Caco-2 (cell line): Measurements from ENCODE around the gene AGPAT3. TPM values are rescaled to one million over a fixed set of nuclear protein-coding genes. Genes with fewer than 3 reads are reported as not detected.

Experiments
- BruUV-seq: library from RNA; stranded (reverse); fragments of 400-500 nt; replicated peaks from 2 replicates; lab custom pipeline; 2021; lab: Mats Ljungman, UMichigan
- CTCF ChIA-PET: fragments of 300-600 bp; sonication (Branson Sonifier 250); formaldehyde crosslinking; loops from one replicate; lab custom pipeline; 2022; ENCODE audit warnings: antibody characterized with exemption; lab: Charles Lee
- POLR2A ChIA-PET: fragments of 300-600 bp; sonication (Branson Sonifier 250); formaldehyde crosslinking; loops from one replicate; lab custom pipeline; 2022; ENCODE audit warnings: antibody characterized with exemption; lab: Charles Lee
- DNase-seq, 2 experiments: peaks; one replicate each; pipeline versions ENCODE4 v3.0.0 to v3.0.0-alpha.2; 2020 to 2022
- H3K27me3 ChIP-seq: replicated peaks from 2 replicates; pipeline ENCODE4 v1.6.0; 2011; ENCODE audit warnings: low read length; ENCODE audit not compliant: control insufficient read depth, insufficient read depth
- H3K36me3 ChIP-seq: 2 replicates; pipeline ENCODE4 v1.5.1; 2011; ENCODE audit warnings: low read length; ENCODE audit not compliant: control insufficient read depth, insufficient read depth
- H3K4me1 ChIP-seq: fragments of 250-450 bp; sonication (Bioruptor Pico); 2 replicates; pipeline ENCODE4 v1.5.1; 2020; ENCODE audit warnings: mild to moderate bottlenecking
- H3K4me3 ChIP-seq: 2 replicates; pipeline ENCODE4 v1.5.1; 2011; ENCODE audit warnings: low read depth, mild to moderate bottlenecking, control low read depth, low read length
- H3K9me3 ChIP-seq: fragments of 250-450 bp; sonication (Bioruptor Pico); 2 replicates; pipeline ENCODE4 v1.5.1; 2020; ENCODE audit warnings: mild to moderate bottlenecking, moderate library complexity
- H3K27ac Mint-ChIP-seq: one replicate; pipeline ENCODE4 v1.8.0; 2022; ENCODE audit warnings: mixed read lengths; ENCODE audit not compliant: unreplicated experiment
- H3K27me3 Mint-ChIP-seq: one replicate; pipeline ENCODE4 v1.8.0; 2022; ENCODE audit warnings: mixed read lengths; ENCODE audit not compliant: insufficient read depth, unreplicated experiment
- H3K36me3 Mint-ChIP-seq: one replicate; pipeline ENCODE4 v1.8.0; 2022; ENCODE audit warnings: mild to moderate bottlenecking, mixed read lengths; ENCODE audit not compliant: insufficient read depth, unreplicated experiment
- H3K4me1 Mint-ChIP-seq: one replicate; pipeline ENCODE4 v1.8.0; 2022; ENCODE audit warnings: low read depth, mixed read lengths; ENCODE audit not compliant: unreplicated experiment
- H3K4me3 Mint-ChIP-seq: one replicate; pipeline ENCODE4 v1.8.0; 2022; ENCODE audit warnings: mild to moderate bottlenecking, moderate library complexity, mixed read lengths; ENCODE audit not compliant: unreplicated experiment
- H3K9me3 Mint-ChIP-seq: one replicate; pipeline ENCODE4 v1.8.0; 2022; ENCODE audit warnings: mixed read lengths; ENCODE audit not compliant: unreplicated experiment
- intact Hi-C: fragments of 100-400 bp; cut with micrococcal nuclease; formaldehyde crosslinking; loops from one replicate; pipeline ENCODE4 v1.10.0; 2022; ENCODE audit not compliant: unreplicated experiment
- total RNA-seq: library from RNA; stranded (reverse); gene quantifications from 2 replicates; pipeline ENCODE4 v1.2.3, GENCODE V29; 2022
- TF ChIP-seq, protein P1 (sequence below), 2 experiments: fragments of 200-600 bp in 1 of 2; IDR thresholded peaks; 1 replicate in 1 of 2; 2 replicates in 1 of 2; pipeline versions ENCODE4 v1.5.1 to v1.8.0; 2011 to 2022; ENCODE audit warnings: antibody characterized with exemption in 1 of 2, control low read depth in 1 of 2, inconsistent platforms in 1 of 2, low read depth in 1 of 2, low read length in 1 of 2, mild to moderate bottlenecking in 1 of 2, moderate library complexity in 1 of 2; ENCODE audit not compliant: insufficient read depth in 1 of 2, severe bottlenecking in 1 of 2, unreplicated experiment in 1 of 2

The AGPAT3 gene
- total RNA-seq, 1 experiment from 2014 or later, result 61.8 TPM

DNA sequence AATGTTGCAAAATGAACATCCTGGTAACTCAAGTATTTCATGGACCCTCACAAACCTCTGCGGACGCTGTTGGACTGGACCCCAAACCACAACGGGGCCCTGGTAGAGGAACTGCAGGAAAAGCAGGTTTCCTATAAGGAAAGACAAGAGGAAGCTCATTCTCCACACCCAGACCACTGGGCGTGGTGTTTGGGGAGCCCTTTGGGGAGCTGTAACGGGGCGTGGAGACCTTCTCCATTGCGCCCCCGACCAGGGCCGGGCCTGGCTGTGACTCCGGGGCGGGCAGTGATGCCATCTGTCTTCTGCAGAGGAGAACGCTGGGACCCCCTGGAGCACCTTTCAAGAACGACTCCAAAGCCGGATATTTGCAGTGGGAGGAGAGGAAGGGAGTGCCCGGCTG lies 30.0 kb upstream of the AGPAT3 start:
- Mint-ChIP-seq H3K4me3 (no peak overlapping the region), H3K4me1 (no peaks in the 10 kb centered on the region), H3K27ac (no peak overlapping the region), H3K27me3 (no peaks in the 10 kb centered on the region), H3K9me3 (no peaks in the 10 kb centered on the region), H3K36me3 (no peaks in the 10 kb centered on the region)
- ChIA-PET POLR2A (interaction anchor here (0.6 kb wide), 1 partner anchor 19 kb away, joined by 3 read pairs; no protein-coding TSS in a partner anchor), CTCF (interaction anchor here (1.3 kb wide), 1 partner anchor 140 kb away, joined by 7 read pairs; no protein-coding TSS in a partner anchor)
- intact Hi-C loops, result no loop called here
- no peak for DNase-seq
- no peaks in the 10 kb centered on the region for H3K36me3 ChIP-seq
- no peak overlapping the region for H3K4me3 ChIP-seq
- no peaks in the 10 kb centered on the region; the same call in 1 of the 2 replicates for H3K9me3 ChIP-seq
- no peaks in the 10 kb centered on the region for H3K4me1 ChIP-seq
- TF ChIP-seq, protein P1, sequence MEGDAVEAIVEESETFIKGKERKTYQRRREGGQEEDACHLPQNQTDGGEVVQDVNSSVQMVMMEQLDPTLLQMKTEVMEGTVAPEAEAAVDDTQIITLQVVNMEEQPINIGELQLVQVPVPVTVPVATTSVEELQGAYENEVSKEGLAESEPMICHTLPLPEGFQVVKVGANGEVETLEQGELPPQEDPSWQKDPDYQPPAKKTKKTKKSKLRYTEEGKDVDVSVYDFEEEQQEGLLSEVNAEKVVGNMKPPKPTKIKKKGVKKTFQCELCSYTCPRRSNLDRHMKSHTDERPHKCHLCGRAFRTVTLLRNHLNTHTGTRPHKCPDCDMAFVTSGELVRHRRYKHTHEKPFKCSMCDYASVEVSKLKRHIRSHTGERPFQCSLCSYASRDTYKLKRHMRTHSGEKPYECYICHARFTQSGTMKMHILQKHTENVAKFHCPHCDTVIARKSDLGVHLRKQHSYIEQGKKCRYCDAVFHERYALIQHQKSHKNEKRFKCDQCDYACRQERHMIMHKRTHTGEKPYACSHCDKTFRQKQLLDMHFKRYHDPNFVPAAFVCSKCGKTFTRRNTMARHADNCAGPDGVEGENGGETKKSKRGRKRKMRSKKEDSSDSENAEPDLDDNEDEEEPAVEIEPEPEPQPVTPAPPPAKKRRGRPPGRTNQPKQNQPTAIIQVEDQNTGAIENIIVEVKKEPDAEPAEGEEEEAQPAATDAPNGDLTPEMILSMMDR (IDR thresholded peaks at IDR 0.05; ENCODE audit: insufficient read depth in 1 of 2, low read depth in 1 of 2, low read length in 1 of 2, severe bottlenecking in 1 of 2, unreplicated experiment in 1 of 2), result no peak
- H3K27me3 ChIP-seq, result no peaks in the 10 kb centered on the region
- BruUV-seq, result no TSS peak

DNA sequence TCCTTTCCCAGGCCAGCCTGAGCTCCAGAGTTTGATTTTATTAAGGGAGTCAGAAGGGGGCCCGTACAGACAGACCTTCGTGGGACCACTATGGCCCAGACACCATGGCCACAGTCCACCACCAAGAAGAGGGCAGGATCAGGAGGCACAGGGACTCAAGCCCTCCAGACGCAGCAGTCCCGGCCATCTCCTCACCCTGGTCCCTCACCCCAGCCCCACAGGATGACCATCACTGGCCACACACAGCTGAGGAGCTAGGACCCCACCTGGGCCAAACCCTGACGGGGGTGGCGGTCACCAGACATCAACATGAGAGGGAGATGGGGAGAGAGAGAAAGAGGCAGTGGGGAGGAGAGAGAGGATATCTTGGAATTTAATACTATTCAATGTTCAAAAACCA lies 29.2 kb upstream of the AGPAT3 start:
- Histone ChIP-seq H3K36me3 (no peaks in the 10 kb centered on the region), H3K9me3 (no peaks in the 10 kb centered on the region; the same call in 1 of the 2 replicates), H3K4me1 (no peaks in the 10 kb centered on the region), H3K27me3 (no peaks in the 10 kb centered on the region), H3K4me3 (no peak overlapping the region)
- intact Hi-C loops, result no loop called here
- no TSS peak for BruUV-seq
- H3K27ac Mint-ChIP-seq, result no peak overlapping the region
- H3K27me3 Mint-ChIP-seq, result no peaks in the 10 kb centered on the region
- ChIA-PET POLR2A (no interaction called here), CTCF (no interaction called here)
- H3K4me1 Mint-ChIP-seq, result no peaks in the 10 kb centered on the region
- no peaks in the 10 kb centered on the region for H3K36me3 Mint-ChIP-seq
- no peaks in the 10 kb centered on the region for H3K9me3 Mint-ChIP-seq
- DNase-seq, result no peak
- TF ChIP-seq, protein P1 (IDR thresholded peaks at IDR 0.05; ENCODE audit: insufficient read depth in 1 of 2, low read depth in 1 of 2, low read length in 1 of 2, severe bottlenecking in 1 of 2, unreplicated experiment in 1 of 2), result no peak
- no peak overlapping the region for H3K4me3 Mint-ChIP-seq

DNA sequence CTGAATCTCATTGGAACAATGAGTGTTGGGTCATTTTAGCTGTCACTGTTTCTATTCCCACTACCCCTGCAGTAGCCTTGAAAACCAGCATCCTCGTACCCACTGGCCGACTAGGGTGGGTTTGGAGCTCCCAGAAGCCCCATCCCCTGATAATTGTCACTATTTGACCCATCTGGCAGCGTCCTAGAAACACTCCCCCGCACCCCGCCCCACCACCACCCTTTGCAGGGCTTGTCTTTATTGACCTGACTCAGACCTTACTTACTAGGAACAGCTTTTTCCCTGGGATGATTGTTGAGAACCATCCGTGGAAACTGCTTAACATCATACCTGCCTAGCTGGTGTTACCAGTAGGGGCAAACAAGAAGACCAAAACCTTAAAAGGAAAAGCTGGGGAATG lies 28.4 kb upstream of the AGPAT3 start:
- BruUV-seq, result no TSS peak
- ChIA-PET CTCF (no interaction called here), POLR2A (no interaction called here)
- Histone ChIP-seq H3K36me3 (no peaks in the 10 kb centered on the region), H3K9me3 (no peaks in the 10 kb centered on the region; the same call in 1 of the 2 replicates), H3K4me1 (no peaks in the 10 kb centered on the region), H3K27me3 (no peaks in the 10 kb centered on the region), H3K4me3 (no peak overlapping the region)
- H3K27me3 Mint-ChIP-seq, result no peaks in the 10 kb centered on the region
- no peak for DNase-seq
- intact Hi-C loops, result no loop called here
- no peaks in the 10 kb centered on the region for H3K4me1 Mint-ChIP-seq
- no peaks in the 10 kb centered on the region for H3K9me3 Mint-ChIP-seq
- H3K36me3 Mint-ChIP-seq, result no peaks in the 10 kb centered on the region
- H3K4me3 Mint-ChIP-seq, result no peak overlapping the region
- no peak overlapping the region for H3K27ac Mint-ChIP-seq
- TF ChIP-seq, protein P1 (IDR thresholded peaks at IDR 0.05; ENCODE audit: insufficient read depth in 1 of 2, low read depth in 1 of 2, low read length in 1 of 2, severe bottlenecking in 1 of 2, unreplicated experiment in 1 of 2), result no peak
